Heart left ventricle (tissue), 16 donors: ENCODE results near the gene ZFHX2. TPM values are rescaled to one million over a fixed set of nuclear protein-coding genes. Genes with fewer than 3 reads are reported as not detected.

ENCODE experiments used
- ATAC-seq, 4 donors: fragments of 200-7000 bp; cut with Tn5 transposase; one replicate each; pipeline ENCODE4 v1.9.1; 2020 to 2022; ENCODE audit warnings: moderate library complexity in 4 of 4, mild to moderate bottlenecking in 3 of 4, moderate number of reproducible peaks in 1 of 4
- DNase-seq, 5 donors: peaks; one replicate each; pipeline ENCODE4 v3.0.0-alpha.2; 2020
- H3K27ac ChIP-seq, 12 donors: fragments of 200-600 bp; sonication (generic) in 4 of 12; one replicate each; pipeline versions ENCODE4 v1.5.0 to v1.8.0; 2016 to 2022; ENCODE audit warnings: mild to moderate bottlenecking in 2 of 12
- H3K27me3 ChIP-seq, 9 donors: fragments of 200-600 bp; sonication (generic) in 2 of 9; one replicate each; pipeline versions ENCODE4 v1.5.1 to v1.8.0; 2016 to 2022; ENCODE audit warnings: mild to moderate bottlenecking in 3 of 9
- H3K36me3 ChIP-seq, 9 donors: fragments of 200-600 bp; sonication (generic) in 2 of 9; one replicate each; pipeline versions ENCODE4 v1.5.0 to v1.8.0; 2018 to 2022; ENCODE audit warnings: mild to moderate bottlenecking in 2 of 9
- H3K4me1 ChIP-seq, 12 donors: fragments of 200-600 bp; sonication (generic) in 4 of 12; one replicate each; pipeline versions ENCODE4 v1.5.0 to v1.8.0; 2016 to 2022; ENCODE audit warnings: mild to moderate bottlenecking in 3 of 12
- H3K4me3 ChIP-seq, 12 donors: fragments of 200-600 bp; sonication (generic) in 4 of 12; one replicate each; pipeline versions ENCODE4 v1.5.0 to v1.8.0; 2017 to 2022; ENCODE audit warnings: mild to moderate bottlenecking in 9 of 12, moderate library complexity in 4 of 12
- H3K9me3 ChIP-seq, 12 donors: fragments of 200-600 bp; sonication (generic) in 4 of 12; one replicate each; pipeline versions ENCODE4 v1.5.0 to v1.8.0; 2016 to 2022; ENCODE audit warnings: mild to moderate bottlenecking in 1 of 12
- POLR2A ChIP-seq, 2 donors: fragments of 450-650 bp; IDR thresholded peaks; one replicate each; pipeline ENCODE4 v1.6.1; 2017; ENCODE audit warnings: antibody characterized with exemption in 2 of 2, mild to moderate bottlenecking in 2 of 2, moderate library complexity in 2 of 2
- WGBS, 4 donors: extraction: QIAGEN DNeasy Blood & Tissue Kit in 2 of 4; methylation state at CpG; one replicate each; pipeline versions ENCODE4 v1.1.5 to v1.1.7; 2013 to 2018; 5-methylcytosine and 5-hydroxymethylcytosine counted together
- intact Hi-C, 10 donors: fragments of 100-400 bp; cut with DNase I; formaldehyde crosslinking; loops; one replicate each; pipeline versions ENCODE4 v1.11.1 to v1.14.2; 2022
- polyA plus RNA-seq, 2 donors: library from polyadenylated mRNA; stranded (reverse); fragments of 200-250 nt; gene quantifications; one replicate each; pipeline ENCODE4 v1.2.3, GENCODE V29; 2013
- total RNA-seq, 9 donors: library from RNA; depleted of rRNA in 2 of 9; stranded (reverse); fragments of >200 nt in 2 of 9; fragmentation: NEBNext Ultra II Directional in 3 of 9; extraction: Animal tissue kit (Norgen Biotek cat#: 25700) in 3 of 9; gene quantifications; one replicate each; pipeline versions ENCODE4 v1.1.0 to v1.2.4, GENCODE V29; 2016 to 2023
- TF ChIP-seq, protein P1 (sequence below), 12 donors: fragments of 200-600 bp; sonication (generic) in 4 of 12; IDR thresholded peaks; one replicate each; pipeline versions ENCODE4 v1.5.0 to v1.8.0; 2018 to 2022; ENCODE audit warnings: antibody characterized with exemption in 12 of 12, mild to moderate bottlenecking in 5 of 12
- donor health status: ischemic (EF 13 %, LVEDD 7.1; RV severe dilation, severe dysfunction).
- donor health status: healthy with polysubstance abuse.
- donor health status: DM: no; HTN: yes; CAD: no.
- donor health status: DM: no; HTN: no; CAD: no.
- donor health status: ischemic (EF 25% LVEDD 6.9; RV normal size, moderate dysfunction).
- donor health status: ischemic (EF 25% LVEDD 5.7; RV mildly dilated, moderate dysfunction).
- donor health status: healthy.
- donor health status: DM: yes; HTN: yes; CAD: no.
- donor health status: ischemic (EF 35%, LVEDD 5.7; RV mildly dilated, moderate dysfunction).
- donor health status: nonischemic (EF 11% LVEDD 7.7; RV severe dilation, severe dysfunction).
- donor health status: DM: yes; HTN: yes; CAD: no.
- donor health status: PGD.
- donor health status: ischemic (EF 29% LVEDD 5.4; RV normal size, mild dysfunction).
- donor health status: nonischemic (EF 23%, LVEDD 6.1; RV moderate dilation, normal function).

ZFHX2 gene
- total and polyA plus RNA-seq, 11 donors = 0.24 to 2.3 (median 0.88) TPM

DNA sequence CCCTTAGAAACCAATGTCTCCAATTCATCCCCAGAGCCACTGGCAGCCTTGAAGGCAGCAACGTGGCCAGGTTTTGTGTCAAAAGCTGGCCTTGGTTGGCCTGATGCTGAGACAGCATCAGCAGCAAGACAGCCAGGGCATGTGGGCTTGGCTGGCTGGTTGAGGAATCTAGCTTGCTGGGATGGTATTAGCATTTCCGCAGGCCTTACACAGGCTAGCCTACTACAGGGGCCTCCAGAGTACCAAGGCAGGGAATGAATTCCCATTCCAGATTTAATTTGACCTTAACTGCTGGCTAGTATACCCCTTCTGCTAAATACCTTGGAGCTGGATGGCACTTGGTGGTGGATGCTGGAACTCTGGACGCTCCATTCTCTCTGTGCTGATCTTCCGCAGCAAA lies 66.2 kb downstream of the ZFHX2 start:
- no peaks in the 10 kb centered on the region for H3K27me3 ChIP-seq
- H3K4me1 ChIP-seq = no peaks in the 10 kb centered on the region
- intact Hi-C loops = loop anchor here in 1 of 10 donors (10.0 kb wide), 1 partner anchor 49 kb away; no protein-coding TSS in a partner anchor
- no peak overlapping the region for H3K27ac ChIP-seq
- H3K9me3 ChIP-seq = no peaks in the 10 kb centered on the region
- DNase-seq (no peak), ATAC-seq (no peak)
- H3K36me3 ChIP-seq = peaks cover 0 to 32% (median 10%) of the 10 kb centered on the region in 9 donors
- H3K4me3 ChIP-seq = no peak overlapping the region
- 84 to 90% (median 86%) methylated on average over 4 of the region's 4 CpGs for WGBS, 4 donors
- TF ChIP-seq, protein P1, sequence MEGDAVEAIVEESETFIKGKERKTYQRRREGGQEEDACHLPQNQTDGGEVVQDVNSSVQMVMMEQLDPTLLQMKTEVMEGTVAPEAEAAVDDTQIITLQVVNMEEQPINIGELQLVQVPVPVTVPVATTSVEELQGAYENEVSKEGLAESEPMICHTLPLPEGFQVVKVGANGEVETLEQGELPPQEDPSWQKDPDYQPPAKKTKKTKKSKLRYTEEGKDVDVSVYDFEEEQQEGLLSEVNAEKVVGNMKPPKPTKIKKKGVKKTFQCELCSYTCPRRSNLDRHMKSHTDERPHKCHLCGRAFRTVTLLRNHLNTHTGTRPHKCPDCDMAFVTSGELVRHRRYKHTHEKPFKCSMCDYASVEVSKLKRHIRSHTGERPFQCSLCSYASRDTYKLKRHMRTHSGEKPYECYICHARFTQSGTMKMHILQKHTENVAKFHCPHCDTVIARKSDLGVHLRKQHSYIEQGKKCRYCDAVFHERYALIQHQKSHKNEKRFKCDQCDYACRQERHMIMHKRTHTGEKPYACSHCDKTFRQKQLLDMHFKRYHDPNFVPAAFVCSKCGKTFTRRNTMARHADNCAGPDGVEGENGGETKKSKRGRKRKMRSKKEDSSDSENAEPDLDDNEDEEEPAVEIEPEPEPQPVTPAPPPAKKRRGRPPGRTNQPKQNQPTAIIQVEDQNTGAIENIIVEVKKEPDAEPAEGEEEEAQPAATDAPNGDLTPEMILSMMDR (IDR thresholded peaks at IDR 0.05) = no peak
- no peak for TF ChIP-seq POLR2A (IDR thresholded peaks at IDR 0.05)

DNA sequence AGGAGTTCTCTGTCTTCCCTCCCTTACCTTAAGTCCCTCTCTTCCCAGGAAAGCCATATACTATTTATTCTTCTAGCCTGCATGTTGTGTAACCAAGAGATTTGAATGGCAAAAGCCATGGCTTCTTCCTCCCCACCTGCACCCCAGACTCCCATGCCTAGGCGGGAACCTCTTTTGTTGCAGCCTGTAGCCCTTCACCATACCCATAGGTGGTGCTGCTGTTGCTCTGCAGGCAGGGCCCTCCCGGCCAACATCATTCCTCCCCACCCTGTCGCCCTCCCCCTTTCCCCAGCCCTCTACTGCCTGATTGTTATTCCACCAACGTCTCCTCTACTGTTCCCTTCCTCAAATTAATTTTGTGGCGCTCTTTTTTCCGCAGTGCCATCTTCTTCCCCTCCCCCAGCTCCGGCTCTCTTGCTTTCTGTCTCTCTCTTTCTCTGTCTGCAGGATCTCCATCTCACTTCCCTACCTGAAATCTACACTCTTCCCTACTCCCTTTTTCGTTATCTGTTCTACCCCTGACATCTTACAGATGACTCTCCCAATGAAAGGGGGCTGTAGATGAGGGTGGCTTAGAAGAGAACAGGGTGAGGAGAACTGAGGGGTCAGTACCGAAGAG lies 68.2 kb downstream of the ZFHX2 start:
- Histone ChIP-seq H3K4me1 (peaks cover 0 to 4% (median 0%) of the 10 kb centered on the region in 12 donors), H3K4me3 (no peak overlapping the region), H3K36me3 (peaks cover 0 to 44% (median 10%) of the 10 kb centered on the region in 9 donors), H3K27ac (no peak overlapping the region), H3K27me3 (no peaks in the 10 kb centered on the region), H3K9me3 (no peaks in the 10 kb centered on the region)
- DNase-seq = no peak
- ATAC-seq = no peak
- TF ChIP-seq, protein P1 (IDR thresholded peaks at IDR 0.05) = peak in 3 of 12 donors; percentile 22 to 27 (median 23)
- no peak for TF ChIP-seq POLR2A (IDR thresholded peaks at IDR 0.05)
- WGBS, 4 donors = 44 to 48% (median 47%) methylated on average over 9 of the region's 9 CpGs
- intact Hi-C loops = loop anchor here in 1 of 10 donors (10.0 kb wide), 1 partner anchor 51 kb away; no protein-coding TSS in a partner anchor

DNA sequence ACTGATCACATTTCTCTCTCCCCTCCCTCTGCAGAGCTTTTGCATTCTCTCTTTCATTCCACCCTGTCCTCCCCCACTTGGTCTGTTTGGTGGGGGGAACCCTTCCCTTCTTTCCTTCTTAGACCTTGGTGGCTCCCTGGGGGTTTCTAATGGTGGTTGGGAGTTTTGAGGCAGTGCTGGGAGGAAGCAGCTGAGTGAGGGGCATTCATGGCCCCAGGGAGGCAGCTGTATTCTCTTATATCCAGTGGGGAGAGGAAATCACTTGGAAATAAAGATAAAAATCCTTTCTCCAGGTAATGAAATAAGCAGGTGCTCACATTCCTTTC lies 68.8 kb downstream of the ZFHX2 start:
- intact Hi-C loops = loop anchor here in 1 of 10 donors (10.0 kb wide), 1 partner anchor 52 kb away; no protein-coding TSS in a partner anchor

More for the DNA sequence above, 68.8 kb downstream of the ZFHX2 start:
- Histone ChIP-seq H3K27me3 (no peaks in the 10 kb centered on the region), H3K27ac (no peak overlapping the region), H3K9me3 (no peaks in the 10 kb centered on the region), H3K4me1 (peaks cover 0 to 6% (median 0%) of the 10 kb centered on the region in 12 donors), H3K4me3 (no peak overlapping the region), H3K36me3 (peaks cover 0 to 49% (median 14%) of the 10 kb centered on the region in 9 donors)
- no peak for ATAC-seq
- no peak for TF ChIP-seq POLR2A (IDR thresholded peaks at IDR 0.05)
- TF ChIP-seq, protein P1 (IDR thresholded peaks at IDR 0.05) = no peak
- DNase-seq = no peak
